Placental pericyte (primary cell): ENCODE data around the gene GTPBP2. TPM values are rescaled to one million over a fixed set of nuclear protein-coding genes. Genes with fewer than 3 reads are reported as not detected.

Experiments used
- total RNA-seq: library from RNA; depleted of rRNA; stranded (reverse); fragments of >200 nt; gene quantifications from 2 replicates; pipeline ENCODE4 v1.2.3, GENCODE V29; 2012

The GTPBP2 gene
- total RNA-seq: 70.0 and 173 TPM in 2 replicates

GRCh38 chr6:43629104-43629504 lies at the start of gene GTPBP2:
GTPBP2 (minus strand) TSS chr6:43629264; CDS start chr6:43629162, 102 bp downstream.

DNA sequence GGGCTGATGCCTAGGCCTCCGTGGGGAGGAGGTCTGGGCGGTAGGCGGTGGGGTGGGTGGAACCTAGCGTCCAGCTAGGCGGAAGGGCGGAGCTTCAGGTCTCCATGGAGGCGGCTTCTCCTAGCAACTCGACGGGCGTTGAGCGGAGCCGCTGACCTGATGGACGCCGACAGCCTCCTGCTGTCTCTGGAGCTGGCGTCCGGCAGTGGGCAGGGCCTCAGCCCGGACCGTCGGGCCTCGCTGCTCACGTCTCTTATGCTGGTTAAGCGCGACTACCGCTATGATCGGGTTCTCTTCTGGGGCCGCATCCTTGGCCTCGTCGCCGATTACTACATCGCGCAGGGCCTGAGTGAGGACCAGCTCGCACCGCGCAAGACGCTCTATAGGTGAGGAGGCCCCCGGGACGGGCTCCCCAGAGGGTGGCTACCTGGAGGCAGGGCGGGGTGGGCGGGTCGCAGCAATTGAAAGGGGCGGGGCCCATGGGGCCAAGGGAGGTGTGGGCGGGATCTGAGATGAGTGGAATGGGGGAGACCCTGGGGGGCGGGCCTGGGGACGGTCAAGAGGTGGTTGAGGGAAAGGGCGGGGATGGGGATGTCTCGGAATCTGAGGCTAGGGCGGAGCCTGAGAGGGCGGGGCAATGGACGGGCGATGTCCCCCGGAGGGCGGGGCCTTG lies 16.0 kb upstream of the GTPBP2 start, which contains the start of gene RSPH9:
Gene RSPH9 (plus strand): TSS at position 97 of the 673 bp plus-strand sequence. CDS start 63 bp downstream, at position 160.

GRCh38 chr6:43635387-43636307 lies 6.6 kb upstream of the GTPBP2 start, which contains the start of gene MAD2L1BP:
MAD2L1BP (plus strand) TSS chr6:43635840; CDS start chr6:43635876, 36 bp downstream.

DNA sequence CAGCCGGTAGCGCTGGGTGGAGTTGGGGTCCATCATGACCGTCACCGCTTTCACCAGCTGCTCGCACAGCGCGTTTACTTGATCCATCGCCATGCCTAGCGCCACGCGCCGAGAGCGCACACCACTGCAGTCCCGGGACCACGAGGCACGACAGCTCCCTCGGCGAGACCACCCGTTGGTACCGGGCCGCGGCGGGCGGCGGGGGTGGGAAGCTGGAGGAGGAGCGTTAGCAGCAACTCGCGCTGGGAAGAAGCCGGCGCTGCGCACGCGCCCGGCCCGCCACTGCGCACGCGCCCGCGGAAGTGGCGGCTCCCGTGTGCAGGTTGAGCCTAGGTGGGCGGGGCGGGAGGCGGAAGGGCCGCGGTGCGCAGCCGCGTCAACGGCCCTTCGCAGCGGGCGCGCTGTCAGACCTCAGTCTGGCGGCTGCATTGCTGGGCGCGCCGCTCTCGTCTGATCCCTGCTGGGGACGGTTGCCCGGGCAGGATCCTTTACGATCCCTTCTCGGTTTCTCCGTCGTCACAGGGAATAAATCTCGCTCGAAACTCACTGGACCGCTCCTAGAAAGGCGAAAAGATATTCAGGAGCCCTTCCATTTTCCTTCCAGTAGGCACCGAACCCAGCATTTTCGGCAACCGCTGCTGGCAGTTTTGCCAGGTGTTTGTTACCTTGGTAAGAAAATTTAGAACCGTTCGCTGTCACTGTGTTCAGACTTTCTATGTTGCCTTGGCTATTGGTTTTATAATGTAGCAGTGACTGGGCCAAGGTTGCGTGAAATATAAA lies 53.1 kb downstream of the GTPBP2 start, which contains the start of the genes POLH and XPO5:
Gene POLH (plus strand): TSS at position 414 of the 780 bp plus-strand sequence. CDS start 6,135 bp downstream, outside the sequence.
Gene XPO5 (minus strand): TSS at position 267 of the 780 bp plus-strand sequence. CDS start 174 bp downstream, at position 93.

Other genes with a start within 250 kb of the GTPBP2 start
- 34.5 and 43.3 TPM in 2 replicates for gene ABCC10, start 201.7 kb downstream of the GTPBP2 start, total RNA-seq
- gene DLK2, start 173.7 kb downstream of the GTPBP2 start, total RNA-seq: 0.44 and 0.57 TPM in 2 replicates
- 19.2 and 19.3 TPM in 2 replicates for gene TJAP1, start 151.7 kb downstream of the GTPBP2 start, total RNA-seq
- 0.57 and 0.66 TPM in 2 replicates for gene LRRC73, start 118.9 kb downstream of the GTPBP2 start, total RNA-seq
- 110 and 115 TPM in 2 replicates for gene YIPF3, start 112.3 kb downstream of the GTPBP2 start, total RNA-seq
- 30.9 and 36.4 TPM in 2 replicates for gene POLR1C, start 112.2 kb downstream of the GTPBP2 start, total RNA-seq
- 46.8 and 55.6 TPM in 2 replicates for gene XPO5, start 53.2 kb downstream of the GTPBP2 start, total RNA-seq
- gene POLH, start 53.1 kb downstream of the GTPBP2 start, total RNA-seq: 10.7 and 27.8 TPM in 2 replicates
- gene MAD2L1BP, start 6.6 kb upstream of the GTPBP2 start, total RNA-seq: 24.3 and 32.4 TPM in 2 replicates
- gene RSPH9, start 15.8 kb upstream of the GTPBP2 start, total RNA-seq: 0.43 and 0.66 TPM in 2 replicates
- gene MRPS18A, start 58.5 kb upstream of the GTPBP2 start, total RNA-seq: 44.2 and 54.3 TPM in 2 replicates
- gene VEGFA, start 140.9 kb upstream of the GTPBP2 start, total RNA-seq: 386 and 426 TPM in 2 replicates